ENCODE measurements around the gene TMEM176A.

Gene TMEM176A

GRCh38 chr7:150842716-150843115, 42.1 kb downstream of the TMEM176A start:
- Histone ChIP-seq H3K9me3 (ENCODE audit: control insufficient read depth, low read length) (no peaks in the 10 kb centered on the region), H3K4me1 (ENCODE audit: control insufficient read depth, insufficient read depth, low read depth, low read length) (no peaks in the 10 kb centered on the region), H3K14ac (ENCODE audit: low read length in 2 of 2) (no peak overlapping the region), H2AFZ (ENCODE audit: low read depth, low read length) (no peak overlapping the region), H2BK12ac (ENCODE audit: low read length in 2 of 2) (no peak overlapping the region), H2BK15ac (ENCODE audit: low read depth, poor library complexity, severe bottlenecking) (no peak overlapping the region), H3K4me2 (ENCODE audit: low read length, poor library complexity, severe bottlenecking) (no peak overlapping the region), H3K4me3 (ENCODE audit: insufficient read depth in 1 of 2, low read depth in 1 of 2, low read length in 2 of 2) (no peak overlapping the region), H2BK5ac (ENCODE audit: low read depth, low read length, poor library complexity, severe bottlenecking) (no peak overlapping the region), H4K91ac (ENCODE audit: low read length) (no peak overlapping the region), H3K18ac (ENCODE audit: low read depth in 1 of 2, low read length in 2 of 2) (no peak overlapping the region), H3K9ac (ENCODE audit: low read length) (no peak overlapping the region), H3K23ac (ENCODE audit: low read length in 2 of 2) (no peak overlapping the region), H3K4ac (ENCODE audit: low read depth in 1 of 2, low read length in 2 of 2) (no peak overlapping the region), H3K27ac (ENCODE audit: low read length, poor library complexity, severe bottlenecking) (no peak overlapping the region), H2BK120ac (ENCODE audit: low read depth, low read length) (no peak overlapping the region), H3K27me3 (ENCODE audit: control insufficient read depth in 1 of 2, insufficient read depth in 1 of 2, low read length in 2 of 2) (peaks cover 0 to 6% of the 10 kb centered on the region in 2 experiments), H4K8ac (ENCODE audit: low read length) (no peak overlapping the region), H3K36me3 (ENCODE audit: control insufficient read depth in 1 of 2, insufficient read depth in 2 of 2, low read depth in 1 of 2, low read length in 2 of 2) (no peaks in the 10 kb centered on the region), H3K79me1 (replicated peaks; ENCODE audit: low read length, poor library complexity, severe bottlenecking) (no peaks in the 10 kb centered on the region), H2AK5ac (ENCODE audit: low read length, severe bottlenecking) (no peak overlapping the region)
- no peak for DNase-seq
- 38% methylated on average over 4 of the region's 4 CpGs for WGBS

GRCh38 chr7:150845421-150845861, 44.9 kb downstream of the TMEM176A start:
- DNase-seq: no peak
- Histone ChIP-seq H3K14ac (ENCODE audit: low read length in 2 of 2) (no peak overlapping the region), H3K4me1 (ENCODE audit: control insufficient read depth, insufficient read depth, low read depth, low read length) (no peaks in the 10 kb centered on the region), H3K18ac (ENCODE audit: low read depth in 1 of 2, low read length in 2 of 2) (no peak overlapping the region), H2BK5ac (ENCODE audit: low read depth, low read length, poor library complexity, severe bottlenecking) (no peak overlapping the region), H3K36me3 (ENCODE audit: control insufficient read depth in 1 of 2, insufficient read depth in 2 of 2, low read depth in 1 of 2, low read length in 2 of 2) (no peaks in the 10 kb centered on the region), H2AK5ac (ENCODE audit: low read length, severe bottlenecking) (no peak overlapping the region), H2BK12ac (ENCODE audit: low read length in 2 of 2) (no peak overlapping the region), H3K79me1 (replicated peaks; ENCODE audit: low read length, poor library complexity, severe bottlenecking) (no peaks in the 10 kb centered on the region), H3K9ac (ENCODE audit: low read length) (no peak overlapping the region), H3K9me3 (ENCODE audit: control insufficient read depth, low read length) (no peaks in the 10 kb centered on the region), H2AFZ (ENCODE audit: low read depth, low read length) (no peak overlapping the region), H3K27ac (ENCODE audit: low read length, poor library complexity, severe bottlenecking) (no peak overlapping the region), H3K4me2 (ENCODE audit: low read length, poor library complexity, severe bottlenecking) (no peak overlapping the region), H3K4ac (ENCODE audit: low read depth in 1 of 2, low read length in 2 of 2) (no peak overlapping the region), H4K91ac (ENCODE audit: low read length) (no peak overlapping the region), H4K8ac (ENCODE audit: low read length) (no peak overlapping the region), H2BK120ac (ENCODE audit: low read depth, low read length) (no peak overlapping the region), H3K23ac (ENCODE audit: low read length in 2 of 2) (no peak overlapping the region), H3K4me3 (ENCODE audit: insufficient read depth in 1 of 2, low read depth in 1 of 2, low read length in 2 of 2) (no peak overlapping the region), H3K27me3 (ENCODE audit: control insufficient read depth in 1 of 2, insufficient read depth in 1 of 2, low read length in 2 of 2) (peaks cover 0 to 6% of the 10 kb centered on the region in 2 experiments), H2BK15ac (ENCODE audit: low read depth, poor library complexity, severe bottlenecking) (no peak overlapping the region)
- 32% methylated on average over 4 of the region's 4 CpGs for WGBS

GRCh38 chr7:150846291-150847115, 45.9 kb downstream of the TMEM176A start:
- H3K9ac ChIP-seq (ENCODE audit: low read length): no peak overlapping the region
- no peaks in the 10 kb centered on the region for H3K9me3 ChIP-seq (ENCODE audit: control insufficient read depth, low read length)
- no peak overlapping the region for H3K14ac ChIP-seq (ENCODE audit: low read length in 2 of 2)
- H3K27ac ChIP-seq (ENCODE audit: low read length, poor library complexity, severe bottlenecking): no peak overlapping the region
- H2BK15ac ChIP-seq (ENCODE audit: low read depth, poor library complexity, severe bottlenecking): no peak overlapping the region
- H4K91ac ChIP-seq (ENCODE audit: low read length): no peak overlapping the region
- no peak for DNase-seq
- no peak overlapping the region for H2AK5ac ChIP-seq (ENCODE audit: low read length, severe bottlenecking)
- H2BK12ac ChIP-seq (ENCODE audit: low read length in 2 of 2): no peak overlapping the region
- H3K4me1 ChIP-seq (ENCODE audit: control insufficient read depth, insufficient read depth, low read depth, low read length): no peaks in the 10 kb centered on the region
- no peak overlapping the region for H2BK5ac ChIP-seq (ENCODE audit: low read depth, low read length, poor library complexity, severe bottlenecking)
- no peak overlapping the region for H4K8ac ChIP-seq (ENCODE audit: low read length)
- H3K23ac ChIP-seq (ENCODE audit: low read length in 2 of 2): no peak overlapping the region
- no peak overlapping the region for H3K4me2 ChIP-seq (ENCODE audit: low read length, poor library complexity, severe bottlenecking)
- no peaks in the 10 kb centered on the region for H3K79me1 ChIP-seq (replicated peaks; ENCODE audit: low read length, poor library complexity, severe bottlenecking)
- 65% methylated on average over 14 of the region's 14 CpGs for WGBS
- H3K36me3 ChIP-seq (ENCODE audit: control insufficient read depth in 1 of 2, insufficient read depth in 2 of 2, low read depth in 1 of 2, low read length in 2 of 2): no peaks in the 10 kb centered on the region
- no peak overlapping the region for H3K4me3 ChIP-seq (ENCODE audit: insufficient read depth in 1 of 2, low read depth in 1 of 2, low read length in 2 of 2)
- peaks cover 0 to 11% of the 10 kb centered on the region in 2 experiments for H3K27me3 ChIP-seq (ENCODE audit: control insufficient read depth in 1 of 2, insufficient read depth in 1 of 2, low read length in 2 of 2)
- no peak overlapping the region for H2BK120ac ChIP-seq (ENCODE audit: low read depth, low read length)
- no peak overlapping the region for H2AFZ ChIP-seq (ENCODE audit: low read depth, low read length)
- no peak overlapping the region for H3K18ac ChIP-seq (ENCODE audit: low read depth in 1 of 2, low read length in 2 of 2)
- H3K4ac ChIP-seq (ENCODE audit: low read depth in 1 of 2, low read length in 2 of 2): no peak overlapping the region

- H2BK5ac ChIP-seq (ENCODE audit: low read depth, low read length, poor library complexity, severe bottlenecking): no peak overlapping the region
- H4K91ac ChIP-seq (ENCODE audit: low read length): no peak overlapping the region
- H3K36me3 ChIP-seq (ENCODE audit: control insufficient read depth in 1 of 2, insufficient read depth in 2 of 2, low read depth in 1 of 2, low read length in 2 of 2): no peaks in the 10 kb centered on the region
- H3K4me1 ChIP-seq (ENCODE audit: control insufficient read depth, insufficient read depth, low read depth, low read length): no peaks in the 10 kb centered on the region
- H2BK12ac ChIP-seq (ENCODE audit: low read length in 2 of 2): no peak overlapping the region
- no peak overlapping the region for H3K9ac ChIP-seq (ENCODE audit: low read length)
- peaks cover 0 to 14% of the 10 kb centered on the region in 2 experiments for H3K27me3 ChIP-seq (ENCODE audit: control insufficient read depth in 1 of 2, insufficient read depth in 1 of 2, low read length in 2 of 2)
- no peak overlapping the region for H2AFZ ChIP-seq (ENCODE audit: low read depth, low read length)
- no peak overlapping the region for H3K14ac ChIP-seq (ENCODE audit: low read length in 2 of 2)
- H4K8ac ChIP-seq (ENCODE audit: low read length): no peak overlapping the region
- no peaks in the 10 kb centered on the region for H3K9me3 ChIP-seq (ENCODE audit: control insufficient read depth, low read length)
- H3K4me3 ChIP-seq (ENCODE audit: insufficient read depth in 1 of 2, low read depth in 1 of 2, low read length in 2 of 2): no peak overlapping the region
- no peak overlapping the region for H2BK120ac ChIP-seq (ENCODE audit: low read depth, low read length)
- WGBS: 80% methylated on average over 5 of the region's 5 CpGs
- no peak overlapping the region for H3K27ac ChIP-seq (ENCODE audit: low read length, poor library complexity, severe bottlenecking)
- H3K4me2 ChIP-seq (ENCODE audit: low read length, poor library complexity, severe bottlenecking): no peak overlapping the region
- no peak overlapping the region for H3K23ac ChIP-seq (ENCODE audit: low read length in 2 of 2)
- no peak overlapping the region for H3K18ac ChIP-seq (ENCODE audit: low read depth in 1 of 2, low read length in 2 of 2)
- no peak overlapping the region for H2BK15ac ChIP-seq (ENCODE audit: low read depth, poor library complexity, severe bottlenecking)
- no peak overlapping the region for H3K4ac ChIP-seq (ENCODE audit: low read depth in 1 of 2, low read length in 2 of 2)
- no peak overlapping the region for H2AK5ac ChIP-seq (ENCODE audit: low read length, severe bottlenecking)
- H3K79me1 ChIP-seq (replicated peaks; ENCODE audit: low read length, poor library complexity, severe bottlenecking): no peaks in the 10 kb centered on the region
- no peak for DNase-seq
Measured at GRCh38 chr7:150847536-150847935, 47.0 kb downstream of the TMEM176A start.

Measured in mesenchymal stem cell (in vitro differentiated cells and primary cell).